Measurements from ENCODE around the gene GAN.

The GAN gene

DNA sequence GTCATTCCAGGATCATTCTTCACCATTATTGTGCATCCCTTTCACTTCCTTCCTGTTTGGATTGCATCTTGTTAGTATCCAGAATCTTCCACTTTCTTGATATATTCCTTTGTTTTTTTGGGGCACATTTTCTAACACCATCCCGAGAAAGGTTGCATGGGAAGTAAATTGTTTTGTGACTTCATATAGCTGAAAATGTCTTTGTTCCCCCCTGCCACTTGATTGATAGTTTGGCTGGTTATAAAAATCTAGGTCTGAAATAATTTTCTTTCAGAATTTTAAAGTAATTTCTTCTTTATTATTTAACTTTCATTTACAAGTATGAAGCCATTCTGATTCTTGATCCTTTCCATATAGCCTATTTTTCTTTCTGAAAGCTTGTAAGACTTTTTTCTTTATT is 32.7 kb downstream of the GAN start:
- Histone ChIP-seq H3K27me3 (replicated peaks; ENCODE audit: control insufficient read depth, insufficient read depth, low read length, poor library complexity, severe bottlenecking) (no peaks in the 10 kb centered on the region), H3K9me3 (ENCODE audit: control insufficient read depth, low read length) (peaks cover 4% of the 10 kb centered on the region), H3K36me3 (ENCODE audit: control insufficient read depth, insufficient read depth, low read length) (no peaks in the 10 kb centered on the region), H3K4me1 (ENCODE audit: control insufficient read depth, insufficient read depth, low read length, poor library complexity, severe bottlenecking) (no peaks in the 10 kb centered on the region), H3K27ac (ENCODE audit: insufficient read depth, low read length, poor library complexity, severe bottlenecking) (no peak overlapping the region), H3K4me3 (ENCODE audit: insufficient read depth, low read depth, low read length, poor library complexity, severe bottlenecking) (no peak overlapping the region)
- DNase-seq, result no peak

DNA sequence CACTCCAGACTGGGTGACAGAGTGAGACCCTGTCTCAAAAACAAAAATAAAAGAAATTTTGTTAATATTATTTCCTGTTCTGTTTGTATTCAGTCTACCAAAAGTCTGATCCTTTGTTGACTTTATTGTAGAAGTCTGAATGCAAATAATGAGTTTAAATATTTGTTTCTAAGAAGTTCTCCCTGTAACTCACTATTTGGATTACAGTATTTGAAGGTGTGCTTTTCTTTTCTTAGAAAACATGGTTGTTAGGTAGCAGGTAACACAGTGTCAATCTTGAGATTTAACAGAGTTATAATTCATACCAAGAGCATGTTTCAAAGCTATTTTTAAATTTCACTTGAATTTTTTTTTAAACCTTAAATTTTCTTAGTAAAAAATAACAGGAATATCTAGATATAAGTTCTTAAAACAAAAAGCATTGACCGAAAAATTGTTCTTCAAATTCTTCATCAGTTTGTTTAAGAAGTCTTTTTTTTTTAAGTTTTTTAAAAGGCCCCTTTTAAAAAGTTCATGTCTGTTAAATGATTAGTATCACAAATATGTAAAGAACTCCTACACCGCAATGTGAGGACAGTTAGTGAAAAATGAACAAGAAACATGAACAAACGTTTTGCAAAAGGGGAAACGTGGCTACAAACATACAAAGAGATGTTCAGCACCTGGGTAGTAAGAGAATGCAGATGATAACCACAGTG is 35.0 kb downstream of the GAN start:
- Histone ChIP-seq H3K9me3 (ENCODE audit: control insufficient read depth, low read length) (peaks cover 4% of the 10 kb centered on the region), H3K4me1 (ENCODE audit: control insufficient read depth, insufficient read depth, low read length, poor library complexity, severe bottlenecking) (no peaks in the 10 kb centered on the region), H3K27ac (ENCODE audit: insufficient read depth, low read length, poor library complexity, severe bottlenecking) (no peak overlapping the region), H3K27me3 (replicated peaks; ENCODE audit: control insufficient read depth, insufficient read depth, low read length, poor library complexity, severe bottlenecking) (no peaks in the 10 kb centered on the region), H3K36me3 (ENCODE audit: control insufficient read depth, insufficient read depth, low read length) (no peaks in the 10 kb centered on the region), H3K4me3 (ENCODE audit: insufficient read depth, low read depth, low read length, poor library complexity, severe bottlenecking) (no peak overlapping the region)
- DNase-seq, result no peak

DNA sequence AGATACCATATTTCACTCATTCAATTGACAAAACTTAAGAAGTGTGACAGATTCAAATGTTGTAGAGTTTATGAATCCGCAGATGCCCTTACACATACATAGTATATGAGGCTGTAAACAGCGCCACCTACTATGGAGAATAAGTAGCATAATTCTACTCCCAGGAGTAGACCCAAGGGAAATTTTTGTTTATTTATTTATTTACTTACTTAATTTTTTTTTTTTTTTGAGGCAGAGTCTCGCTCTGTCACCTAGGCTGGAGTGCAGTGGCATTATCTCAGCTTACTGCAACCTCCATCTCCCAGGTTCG is 35.5 kb downstream of the GAN start:
- no peak overlapping the region for H3K4me3 ChIP-seq (ENCODE audit: insufficient read depth, low read depth, low read length, poor library complexity, severe bottlenecking)
- no peak for DNase-seq
- no peaks in the 10 kb centered on the region for H3K36me3 ChIP-seq (ENCODE audit: control insufficient read depth, insufficient read depth, low read length)
- H3K4me1 ChIP-seq (ENCODE audit: control insufficient read depth, insufficient read depth, low read length, poor library complexity, severe bottlenecking), result no peaks in the 10 kb centered on the region
- H3K27me3 ChIP-seq (replicated peaks; ENCODE audit: control insufficient read depth, insufficient read depth, low read length, poor library complexity, severe bottlenecking), result no peaks in the 10 kb centered on the region
- H3K27ac ChIP-seq (ENCODE audit: insufficient read depth, low read length, poor library complexity, severe bottlenecking), result no peak overlapping the region
- H3K9me3 ChIP-seq (ENCODE audit: control insufficient read depth, low read length), result peaks cover 4% of the 10 kb centered on the region

DNA sequence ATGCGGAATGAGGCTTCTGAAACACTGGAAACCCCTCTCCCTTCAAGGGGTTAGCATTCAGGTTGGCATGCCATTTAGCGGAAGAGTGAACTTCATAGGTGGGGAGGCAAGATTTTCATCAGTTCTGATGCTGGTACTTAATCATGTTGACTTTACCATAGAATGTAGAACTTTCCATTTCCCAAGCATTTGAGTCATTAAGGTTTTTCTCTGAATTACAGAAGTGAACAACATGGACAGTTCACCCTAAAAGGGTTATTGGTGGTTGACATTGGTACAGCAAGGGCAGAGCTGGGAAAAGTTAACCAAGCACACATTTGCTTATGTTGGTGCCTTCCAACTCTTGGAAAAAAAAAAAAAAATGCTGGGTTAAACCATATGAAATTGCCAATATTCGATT is 39.1 kb downstream of the GAN start:
- no peak for DNase-seq
- H3K27ac ChIP-seq (ENCODE audit: insufficient read depth, low read length, poor library complexity, severe bottlenecking), result no peak overlapping the region

DNA sequence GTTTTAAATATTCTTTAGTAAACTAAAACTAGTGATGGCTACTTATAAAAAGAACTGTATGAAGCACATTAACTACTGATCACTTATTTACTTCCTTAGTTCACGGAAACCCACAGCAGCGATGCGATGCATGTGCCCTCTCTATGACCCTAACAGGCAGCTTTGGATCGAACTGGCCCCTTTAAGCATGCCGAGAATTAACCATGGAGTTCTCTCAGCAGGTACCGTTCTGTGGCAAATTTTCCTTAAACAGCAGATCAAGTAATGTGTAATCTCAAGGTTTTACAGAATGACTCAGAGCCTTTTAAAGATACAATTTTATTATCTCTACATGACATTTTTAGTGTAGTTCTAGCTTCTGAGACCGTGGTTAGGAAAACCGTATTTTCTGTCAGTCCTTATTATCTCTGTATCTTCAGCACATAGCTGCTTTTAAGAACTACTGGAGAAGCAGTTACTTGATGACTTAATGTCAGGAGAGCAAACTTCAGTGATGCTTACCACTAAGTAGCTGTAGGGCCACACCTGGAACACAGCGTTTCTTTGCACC is 43.0 kb downstream of the GAN start:
- Histone ChIP-seq H3K4me1 (ENCODE audit: control insufficient read depth, insufficient read depth, low read length, poor library complexity, severe bottlenecking) (no peaks in the 10 kb centered on the region), H3K36me3 (ENCODE audit: control insufficient read depth, insufficient read depth, low read length) (peaks cover 14% of the 10 kb centered on the region), H3K27ac (ENCODE audit: insufficient read depth, low read length, poor library complexity, severe bottlenecking) (no peak overlapping the region), H3K27me3 (replicated peaks; ENCODE audit: control insufficient read depth, insufficient read depth, low read length, poor library complexity, severe bottlenecking) (no peaks in the 10 kb centered on the region), H3K4me3 (ENCODE audit: insufficient read depth, low read depth, low read length, poor library complexity, severe bottlenecking) (no peak overlapping the region), H3K9me3 (ENCODE audit: control insufficient read depth, low read length) (no peaks in the 10 kb centered on the region)
- no peak for DNase-seq

More for the DNA sequence above, 39.1 kb downstream of the GAN start:
- H3K36me3 ChIP-seq (ENCODE audit: control insufficient read depth, insufficient read depth, low read length), result peaks cover 6% of the 10 kb centered on the region
- H3K27me3 ChIP-seq (replicated peaks; ENCODE audit: control insufficient read depth, insufficient read depth, low read length, poor library complexity, severe bottlenecking), result no peaks in the 10 kb centered on the region
- no peak overlapping the region for H3K4me3 ChIP-seq (ENCODE audit: insufficient read depth, low read depth, low read length, poor library complexity, severe bottlenecking)
- no peaks in the 10 kb centered on the region for H3K4me1 ChIP-seq (ENCODE audit: control insufficient read depth, insufficient read depth, low read length, poor library complexity, severe bottlenecking)
- H3K9me3 ChIP-seq (ENCODE audit: control insufficient read depth, low read length), result no peaks in the 10 kb centered on the region

DNA sequence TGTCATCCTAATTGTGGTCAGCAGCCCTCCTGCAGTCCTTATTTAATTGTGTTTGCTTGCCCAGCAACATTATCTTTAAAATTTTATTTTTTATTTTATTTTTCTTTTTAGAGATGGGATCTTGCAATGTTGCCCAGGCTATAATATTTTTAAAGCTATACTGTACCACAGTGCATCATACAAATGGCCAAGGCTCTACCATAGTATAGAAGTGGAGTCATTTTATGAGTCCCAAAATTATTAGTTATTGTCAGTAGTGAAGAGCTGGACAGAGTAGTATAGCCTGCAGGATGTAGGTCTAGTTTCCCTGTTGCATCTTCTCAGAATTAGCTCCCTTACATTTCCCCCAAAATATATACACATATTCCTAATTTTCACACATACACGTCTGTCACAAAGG is 44.1 kb downstream of the GAN start:
- Histone ChIP-seq H3K4me1 (ENCODE audit: control insufficient read depth, insufficient read depth, low read length, poor library complexity, severe bottlenecking) (no peaks in the 10 kb centered on the region), H3K36me3 (ENCODE audit: control insufficient read depth, insufficient read depth, low read length) (peaks cover 22% of the 10 kb centered on the region), H3K27ac (ENCODE audit: insufficient read depth, low read length, poor library complexity, severe bottlenecking) (no peak overlapping the region), H3K27me3 (replicated peaks; ENCODE audit: control insufficient read depth, insufficient read depth, low read length, poor library complexity, severe bottlenecking) (no peaks in the 10 kb centered on the region), H3K4me3 (ENCODE audit: insufficient read depth, low read depth, low read length, poor library complexity, severe bottlenecking) (no peak overlapping the region), H3K9me3 (ENCODE audit: control insufficient read depth, low read length) (no peaks in the 10 kb centered on the region)
- DNase-seq, result no peak

DNA sequence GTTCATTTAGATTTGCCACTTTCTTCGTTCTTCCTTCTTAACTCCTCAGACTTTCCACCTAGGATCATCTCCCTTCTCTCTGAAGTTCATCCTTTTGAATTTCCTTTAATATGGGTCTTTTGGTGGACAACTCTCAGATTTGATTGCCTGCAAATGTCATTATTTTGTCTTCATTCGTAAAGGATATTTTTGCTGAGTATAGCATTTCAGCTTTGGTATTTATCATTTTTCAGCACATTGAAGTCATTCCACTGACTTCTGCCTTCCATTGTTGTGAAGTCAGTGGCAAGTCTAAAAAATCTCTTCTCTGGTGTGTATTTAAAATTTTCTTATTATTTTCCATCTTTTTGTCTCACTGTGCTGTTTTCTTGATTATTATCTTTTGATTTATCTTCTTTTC is 45.4 kb downstream of the GAN start:
- Histone ChIP-seq H3K36me3 (ENCODE audit: control insufficient read depth, insufficient read depth, low read length) (peaks cover 28% of the 10 kb centered on the region), H3K27me3 (replicated peaks; ENCODE audit: control insufficient read depth, insufficient read depth, low read length, poor library complexity, severe bottlenecking) (no peaks in the 10 kb centered on the region), H3K4me1 (ENCODE audit: control insufficient read depth, insufficient read depth, low read length, poor library complexity, severe bottlenecking) (no peaks in the 10 kb centered on the region), H3K27ac (ENCODE audit: insufficient read depth, low read length, poor library complexity, severe bottlenecking) (no peak overlapping the region), H3K9me3 (ENCODE audit: control insufficient read depth, low read length) (no peaks in the 10 kb centered on the region), H3K4me3 (ENCODE audit: insufficient read depth, low read depth, low read length, poor library complexity, severe bottlenecking) (no peak overlapping the region)
- DNase-seq, result no peak

DNA sequence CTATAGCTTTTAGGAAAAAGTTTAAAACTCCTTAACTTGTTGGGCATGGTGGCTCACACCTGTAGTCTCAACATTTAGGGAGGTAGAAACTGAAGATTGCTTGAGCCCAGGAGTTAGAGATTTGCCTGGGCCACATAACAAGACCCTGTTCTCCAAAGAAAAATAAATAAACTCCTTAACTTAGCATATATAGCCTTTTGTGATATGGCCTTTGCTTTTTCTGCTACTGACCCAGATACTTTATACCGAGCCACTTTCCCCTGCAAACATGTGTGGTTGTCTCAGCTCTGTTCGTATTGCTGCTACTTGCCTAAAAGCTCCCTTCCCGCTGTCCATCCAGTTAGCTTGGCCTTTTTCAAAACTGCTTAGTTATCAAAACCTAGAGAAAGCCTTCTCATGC is 51.0 kb downstream of the GAN start:
- no peak for DNase-seq
- Histone ChIP-seq H3K9me3 (ENCODE audit: control insufficient read depth, low read length) (no peaks in the 10 kb centered on the region), H3K36me3 (ENCODE audit: control insufficient read depth, insufficient read depth, low read length) (peaks cover 31% of the 10 kb centered on the region), H3K27me3 (replicated peaks; ENCODE audit: control insufficient read depth, insufficient read depth, low read length, poor library complexity, severe bottlenecking) (no peaks in the 10 kb centered on the region), H3K4me1 (ENCODE audit: control insufficient read depth, insufficient read depth, low read length, poor library complexity, severe bottlenecking) (no peaks in the 10 kb centered on the region), H3K4me3 (ENCODE audit: insufficient read depth, low read depth, low read length, poor library complexity, severe bottlenecking) (no peak overlapping the region), H3K27ac (ENCODE audit: insufficient read depth, low read length, poor library complexity, severe bottlenecking) (no peak overlapping the region)

DNA sequence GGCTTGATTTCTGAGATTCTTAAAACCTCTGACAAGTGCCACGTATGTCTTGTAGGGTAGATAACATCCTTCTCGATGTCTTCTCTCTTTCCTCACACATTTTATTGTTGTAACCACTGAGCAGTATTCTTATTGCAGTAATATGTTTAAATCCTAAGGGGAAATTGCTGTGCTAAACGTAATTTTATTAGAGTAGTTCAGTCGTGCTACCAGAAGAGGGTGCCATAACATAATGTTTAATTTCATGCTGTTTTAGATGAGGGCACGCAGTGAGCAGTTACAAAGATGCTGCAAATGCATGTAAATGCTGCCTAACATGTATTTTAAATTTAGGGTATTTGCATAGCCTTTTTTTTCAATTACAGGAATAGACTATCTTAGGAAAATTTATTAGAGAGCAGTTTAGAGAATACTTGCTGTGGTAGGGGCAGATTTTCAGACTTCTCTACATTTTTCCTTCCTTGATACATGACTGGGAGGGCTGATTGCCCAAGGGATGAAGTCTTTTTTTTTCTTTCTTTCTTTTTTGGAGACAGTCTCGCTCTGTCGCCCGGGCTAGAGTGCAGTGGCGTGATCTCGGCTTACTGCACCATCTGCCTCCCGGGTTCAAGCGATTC is 51.7 kb downstream of the GAN start:
- DNase-seq, result no peak
- H3K4me3 ChIP-seq (ENCODE audit: insufficient read depth, low read depth, low read length, poor library complexity, severe bottlenecking), result no peak overlapping the region
- no peaks in the 10 kb centered on the region for H3K9me3 ChIP-seq (ENCODE audit: control insufficient read depth, low read length)
- no peaks in the 10 kb centered on the region for H3K4me1 ChIP-seq (ENCODE audit: control insufficient read depth, insufficient read depth, low read length, poor library complexity, severe bottlenecking)
- no peaks in the 10 kb centered on the region for H3K27me3 ChIP-seq (replicated peaks; ENCODE audit: control insufficient read depth, insufficient read depth, low read length, poor library complexity, severe bottlenecking)
- H3K36me3 ChIP-seq (ENCODE audit: control insufficient read depth, insufficient read depth, low read length), result peaks cover 31% of the 10 kb centered on the region
- H3K27ac ChIP-seq (ENCODE audit: insufficient read depth, low read length, poor library complexity, severe bottlenecking), result no peak overlapping the region

DNA sequence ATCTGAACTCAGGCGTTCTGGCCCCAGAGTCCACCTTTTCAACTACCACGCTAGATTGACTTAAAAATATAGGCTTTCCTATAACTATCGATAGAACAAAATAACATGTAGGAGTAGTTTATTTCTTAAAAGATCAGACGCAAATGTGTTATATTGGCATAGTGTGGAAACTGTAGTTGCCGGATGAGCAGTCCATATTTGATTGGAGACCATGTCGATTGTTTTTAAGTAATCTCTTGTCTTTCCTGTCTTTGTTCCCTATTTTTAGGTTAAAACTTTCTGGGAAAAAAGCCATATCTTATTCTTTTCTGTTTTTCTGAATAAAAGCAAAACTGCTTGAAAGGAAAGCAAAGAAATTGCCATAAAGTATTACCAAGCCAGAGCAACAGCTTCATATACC is 53.1 kb downstream of the GAN start:
- Histone ChIP-seq H3K9me3 (ENCODE audit: control insufficient read depth, low read length) (no peaks in the 10 kb centered on the region), H3K27ac (ENCODE audit: insufficient read depth, low read length, poor library complexity, severe bottlenecking) (no peak overlapping the region), H3K27me3 (replicated peaks; ENCODE audit: control insufficient read depth, insufficient read depth, low read length, poor library complexity, severe bottlenecking) (no peaks in the 10 kb centered on the region), H3K4me1 (ENCODE audit: control insufficient read depth, insufficient read depth, low read length, poor library complexity, severe bottlenecking) (no peaks in the 10 kb centered on the region), H3K36me3 (ENCODE audit: control insufficient read depth, insufficient read depth, low read length) (peaks cover 22% of the 10 kb centered on the region), H3K4me3 (ENCODE audit: insufficient read depth, low read depth, low read length, poor library complexity, severe bottlenecking) (no peak overlapping the region)
- no peak for DNase-seq
